ENCODE results near the gene TGFBR2.

- TF ChIP-seq GATA2 (IDR thresholded peaks at IDR 0.05; ENCODE audit: low read depth, low read length), result no peak
- TF ChIP-seq GATA3 (IDR thresholded peaks at IDR 0.05; ENCODE audit: low read depth, low read length), result no peak
Observed at GRCh38 chr3:30621576-30621975, 15.2 kb downstream of the TGFBR2 start.
